Measurements from ENCODE around the gene ARHGAP19. TPM values are rescaled to one million over a fixed set of nuclear protein-coding genes. Genes with fewer than 3 reads are reported as not detected.

Gene ARHGAP19
- total RNA-seq, 1 donor = 8.7 TPM

DNA sequence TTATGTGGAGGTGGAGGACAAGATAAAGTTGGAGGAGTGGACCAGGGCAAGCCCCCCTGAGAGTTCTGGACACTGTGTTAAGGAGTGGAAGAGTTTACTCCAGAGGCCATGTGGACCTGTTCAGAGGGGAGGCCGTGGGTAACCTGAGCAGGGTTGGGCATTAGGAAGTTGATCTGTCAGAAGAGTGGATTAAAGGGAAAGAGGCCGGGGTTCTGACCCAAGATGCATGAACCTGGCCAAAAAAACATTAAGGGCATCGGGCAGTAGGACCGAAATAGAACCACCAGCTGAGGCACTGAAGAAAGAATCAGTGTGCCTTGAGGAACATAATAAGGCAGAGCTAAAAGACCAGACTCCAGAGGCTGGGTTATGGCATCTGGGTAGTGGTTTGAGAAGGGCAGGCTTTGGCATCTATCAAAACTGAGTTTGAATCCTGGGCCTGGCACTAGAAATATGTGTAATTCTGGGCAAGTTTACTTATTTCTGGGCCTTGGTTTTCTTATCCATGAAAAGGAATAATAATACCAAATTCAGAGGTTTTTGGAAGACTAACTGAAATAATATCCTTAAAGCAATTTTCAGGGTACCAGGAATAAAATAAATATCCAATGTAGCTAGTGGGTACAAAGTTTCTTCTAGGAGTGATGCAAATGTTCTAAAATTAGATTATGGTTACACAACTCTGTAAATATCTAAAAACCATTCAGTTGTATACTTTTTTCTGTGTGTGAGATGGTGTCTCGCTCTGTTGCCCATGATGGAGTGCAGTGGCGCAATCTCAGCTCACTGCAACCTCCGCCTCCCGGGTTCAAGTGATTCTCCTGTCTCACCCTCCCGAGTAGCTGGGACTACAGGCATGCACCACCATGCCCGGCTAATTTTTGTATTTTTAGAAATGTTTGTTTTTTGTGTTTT lies 15.7 kb upstream of the ARHGAP19 start:
- no peak overlapping the region for H3K4me3 ChIP-seq (ENCODE audit: insufficient read depth, low read length)

DNA sequence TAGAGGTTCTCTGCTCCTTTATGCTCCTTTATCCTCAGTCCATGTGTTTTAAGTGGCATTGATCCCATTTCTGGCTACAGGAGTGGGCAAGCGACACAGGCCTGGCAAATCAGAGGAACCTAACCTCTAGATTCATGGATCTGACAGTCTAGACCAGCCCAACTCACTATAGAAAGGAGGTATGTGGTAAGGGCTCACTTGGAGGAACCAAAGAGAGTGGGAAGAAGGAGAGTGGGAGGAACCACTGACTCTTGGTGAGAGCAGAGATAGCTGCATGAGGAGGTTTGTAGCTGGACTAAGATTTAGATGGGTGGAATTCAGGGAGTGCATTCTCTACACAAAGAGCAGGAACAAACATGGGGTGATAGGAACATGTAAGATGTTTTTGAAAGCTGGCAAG lies 15.0 kb upstream of the ARHGAP19 start:
- no peak overlapping the region for H3K27ac ChIP-seq (ENCODE audit: low read depth, low read length)
- TF ChIP-seq, protein P1, sequence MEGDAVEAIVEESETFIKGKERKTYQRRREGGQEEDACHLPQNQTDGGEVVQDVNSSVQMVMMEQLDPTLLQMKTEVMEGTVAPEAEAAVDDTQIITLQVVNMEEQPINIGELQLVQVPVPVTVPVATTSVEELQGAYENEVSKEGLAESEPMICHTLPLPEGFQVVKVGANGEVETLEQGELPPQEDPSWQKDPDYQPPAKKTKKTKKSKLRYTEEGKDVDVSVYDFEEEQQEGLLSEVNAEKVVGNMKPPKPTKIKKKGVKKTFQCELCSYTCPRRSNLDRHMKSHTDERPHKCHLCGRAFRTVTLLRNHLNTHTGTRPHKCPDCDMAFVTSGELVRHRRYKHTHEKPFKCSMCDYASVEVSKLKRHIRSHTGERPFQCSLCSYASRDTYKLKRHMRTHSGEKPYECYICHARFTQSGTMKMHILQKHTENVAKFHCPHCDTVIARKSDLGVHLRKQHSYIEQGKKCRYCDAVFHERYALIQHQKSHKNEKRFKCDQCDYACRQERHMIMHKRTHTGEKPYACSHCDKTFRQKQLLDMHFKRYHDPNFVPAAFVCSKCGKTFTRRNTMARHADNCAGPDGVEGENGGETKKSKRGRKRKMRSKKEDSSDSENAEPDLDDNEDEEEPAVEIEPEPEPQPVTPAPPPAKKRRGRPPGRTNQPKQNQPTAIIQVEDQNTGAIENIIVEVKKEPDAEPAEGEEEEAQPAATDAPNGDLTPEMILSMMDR (IDR thresholded peaks at IDR 0.05; ENCODE audit: extremely low read depth, low read depth, low read length) = no peak
- no peaks in the 10 kb centered on the region for H3K36me3 ChIP-seq (ENCODE audit: insufficient read depth, low read length)
- no peak overlapping the region for H3K4me2 ChIP-seq (ENCODE audit: insufficient read depth, low read length)
- no peak overlapping the region for H3K4me3 ChIP-seq (ENCODE audit: insufficient read depth, low read length)
- DNase-seq (ENCODE audit: insufficient read length, low spot score, missing footprints) = peak; percentile 61
- H3K27me3 ChIP-seq (ENCODE audit: insufficient read depth, low read length) = no peaks in the 10 kb centered on the region
- no peaks in the 10 kb centered on the region for H4K20me1 ChIP-seq (ENCODE audit: insufficient read depth, low read length)
- H3K9me3 ChIP-seq (ENCODE audit: low read depth, low read length) = no peaks in the 10 kb centered on the region
- H3K4me1 ChIP-seq (ENCODE audit: insufficient read depth, low read length) = no peaks in the 10 kb centered on the region
- H2AFZ ChIP-seq (ENCODE audit: low read length) = no peak overlapping the region
- H3K79me2 ChIP-seq (ENCODE audit: insufficient read depth, low read length) = no peaks in the 10 kb centered on the region

More for the DNA sequence above, 15.7 kb upstream of the ARHGAP19 start:
- Histone ChIP-seq H3K4me1 (ENCODE audit: insufficient read depth, low read length) (no peaks in the 10 kb centered on the region), H3K79me2 (ENCODE audit: insufficient read depth, low read length) (no peaks in the 10 kb centered on the region), H4K20me1 (ENCODE audit: insufficient read depth, low read length) (no peaks in the 10 kb centered on the region), H3K27ac (ENCODE audit: low read depth, low read length) (no peak overlapping the region), H2AFZ (ENCODE audit: low read length) (no peak overlapping the region), H3K36me3 (ENCODE audit: insufficient read depth, low read length) (no peaks in the 10 kb centered on the region), H3K4me2 (ENCODE audit: insufficient read depth, low read length) (no peak overlapping the region), H3K27me3 (ENCODE audit: insufficient read depth, low read length) (no peaks in the 10 kb centered on the region), H3K9me3 (ENCODE audit: low read depth, low read length) (no peaks in the 10 kb centered on the region)
- DNase-seq (ENCODE audit: insufficient read length, low spot score, missing footprints) = no peak
- TF ChIP-seq, protein P1 (IDR thresholded peaks at IDR 0.05; ENCODE audit: extremely low read depth, low read depth, low read length) = no peak

DNA sequence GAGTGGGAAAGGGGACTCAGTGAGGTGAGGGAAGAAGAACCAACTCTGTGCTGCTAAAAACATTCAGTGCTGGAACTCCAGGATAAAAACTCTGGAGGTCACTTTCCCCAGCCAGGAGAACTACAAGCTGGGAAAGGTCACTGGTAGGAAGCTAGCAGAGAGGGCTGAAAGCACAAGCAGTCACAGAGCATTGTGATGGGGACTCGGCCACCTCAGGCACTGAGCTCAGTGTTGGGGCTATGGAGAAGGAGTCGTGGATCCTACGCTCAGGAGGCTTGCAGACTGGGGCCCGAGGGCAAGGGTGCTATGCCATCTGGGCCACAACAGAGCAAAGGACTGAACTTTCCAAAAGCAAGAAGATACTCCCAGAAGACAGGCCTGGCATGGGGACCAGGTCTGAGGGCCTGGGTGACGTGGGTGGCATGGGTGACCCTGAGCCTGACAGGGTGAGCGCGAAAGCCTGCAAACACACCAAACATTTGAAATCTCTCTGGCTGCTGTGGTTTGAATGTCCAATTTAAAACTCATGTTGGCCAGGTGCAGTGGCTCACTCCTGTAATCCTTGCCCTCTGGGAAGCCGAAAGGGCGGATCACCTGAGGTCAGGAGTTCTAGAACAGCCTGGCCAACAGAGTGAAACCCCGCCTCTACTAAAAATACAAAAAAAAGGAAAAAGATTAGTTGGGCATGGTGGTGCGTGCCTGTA lies 9.8 kb upstream of the ARHGAP19 start:
- no peak overlapping the region for H2AFZ ChIP-seq (ENCODE audit: low read length)
- H3K27me3 ChIP-seq (ENCODE audit: insufficient read depth, low read length) = no peaks in the 10 kb centered on the region
- no peaks in the 10 kb centered on the region for H3K36me3 ChIP-seq (ENCODE audit: insufficient read depth, low read length)
- no peaks in the 10 kb centered on the region for H3K79me2 ChIP-seq (ENCODE audit: insufficient read depth, low read length)
- no peaks in the 10 kb centered on the region for H3K9me3 ChIP-seq (ENCODE audit: low read depth, low read length)
- H3K4me1 ChIP-seq (ENCODE audit: insufficient read depth, low read length) = no peaks in the 10 kb centered on the region
- peak; percentile 38 for DNase-seq (ENCODE audit: insufficient read length, low spot score, missing footprints)
- H3K4me3 ChIP-seq (ENCODE audit: insufficient read depth, low read length) = no peak overlapping the region
- TF ChIP-seq, protein P1 (IDR thresholded peaks at IDR 0.05; ENCODE audit: extremely low read depth, low read depth, low read length) = no peak
- H4K20me1 ChIP-seq (ENCODE audit: insufficient read depth, low read length) = no peaks in the 10 kb centered on the region
- H3K27ac ChIP-seq (ENCODE audit: low read depth, low read length) = no peak overlapping the region
- H3K4me2 ChIP-seq (ENCODE audit: insufficient read depth, low read length) = no peak overlapping the region

DNA sequence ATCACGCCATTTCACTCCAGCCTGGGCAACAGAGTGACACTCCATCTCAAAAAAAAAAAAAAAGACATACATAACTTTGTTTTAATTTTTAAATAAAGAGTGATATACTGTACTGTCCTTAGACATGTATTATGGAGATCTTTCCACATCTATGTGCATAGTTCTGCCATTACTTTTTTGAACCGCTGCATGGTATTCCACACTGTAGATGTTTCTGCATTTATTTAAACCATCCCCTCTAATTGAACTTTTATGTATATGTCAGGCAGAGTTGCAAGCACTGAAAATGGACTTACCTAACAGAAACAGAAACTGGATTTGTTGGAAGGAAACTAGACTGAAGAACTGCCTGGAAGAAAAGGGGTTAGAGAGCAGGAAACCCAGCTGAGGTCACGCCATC lies 8.5 kb upstream of the ARHGAP19 start:
- Histone ChIP-seq H3K27me3 (ENCODE audit: insufficient read depth, low read length) (no peaks in the 10 kb centered on the region), H4K20me1 (ENCODE audit: insufficient read depth, low read length) (no peaks in the 10 kb centered on the region), H3K9me3 (ENCODE audit: low read depth, low read length) (no peaks in the 10 kb centered on the region), H3K36me3 (ENCODE audit: insufficient read depth, low read length) (no peaks in the 10 kb centered on the region), H3K4me3 (ENCODE audit: insufficient read depth, low read length) (no peak overlapping the region), H3K27ac (ENCODE audit: low read depth, low read length) (no peak overlapping the region), H3K4me1 (ENCODE audit: insufficient read depth, low read length) (no peaks in the 10 kb centered on the region), H2AFZ (ENCODE audit: low read length) (no peak overlapping the region), H3K4me2 (ENCODE audit: insufficient read depth, low read length) (no peak overlapping the region), H3K79me2 (ENCODE audit: insufficient read depth, low read length) (no peaks in the 10 kb centered on the region)
- TF ChIP-seq, protein P1 (IDR thresholded peaks at IDR 0.05; ENCODE audit: extremely low read depth, low read depth, low read length) = no peak
- no peak for DNase-seq (ENCODE audit: insufficient read length, low spot score, missing footprints)

Measured in osteoblast (primary cell).